ENCODE measurements around the gene ATG4C. TPM values are rescaled to one million over a fixed set of nuclear protein-coding genes. Genes with fewer than 3 reads are reported as not detected.

ATG4C gene
- total RNA-seq, 2 donors from 2014 or later = 5.6 to 11.8 TPM

GRCh38 chr1:62869217-62869754 is 85.4 kb downstream of the ATG4C start:
- Histone ChIP-seq H3K4me3 (no peak overlapping the region), H3K9me3 (no peaks in the 10 kb centered on the region), H3K4me1 (replicated peaks) (no peaks in the 10 kb centered on the region), H3K27ac (no peak overlapping the region), H3K27me3 (replicated peaks; ENCODE audit: insufficient read depth) (no peaks in the 10 kb centered on the region), H3K36me3 (no peaks in the 10 kb centered on the region)
- intact Hi-C loops (cut with DNase I) = no loop called here
- DNase-seq (ENCODE audit: low spot score) = no peak
- no peak for TF ChIP-seq POLR2AphosphoS5 (IDR thresholded peaks at IDR 0.05)
- TF ChIP-seq CTCF (IDR thresholded peaks at IDR 0.05) = no peak
- TF ChIP-seq POLR2A (IDR thresholded peaks at IDR 0.05) = no peak
- 93% methylated on average over 3 of the region's 3 CpGs for WGBS

GRCh38 chr1:62870148-62870547 is 86.2 kb downstream of the ATG4C start:
- intact Hi-C loops (cut with DNase I) = no loop called here
- Histone ChIP-seq H3K36me3 (no peaks in the 10 kb centered on the region), H3K4me1 (replicated peaks) (no peaks in the 10 kb centered on the region), H3K27me3 (replicated peaks; ENCODE audit: insufficient read depth) (no peaks in the 10 kb centered on the region), H3K27ac (no peak overlapping the region), H3K9me3 (no peaks in the 10 kb centered on the region), H3K4me3 (no peak overlapping the region)
- no peak for TF ChIP-seq CTCF (IDR thresholded peaks at IDR 0.05)
- DNase-seq (ENCODE audit: low spot score) = no peak
- 98% methylated on average over 1 of the region's 1 CpG for WGBS

- Histone ChIP-seq H3K9me3 (no peaks in the 10 kb centered on the region), H3K27ac (no peak overlapping the region), H3K4me1 (replicated peaks) (no peaks in the 10 kb centered on the region), H3K36me3 (no peaks in the 10 kb centered on the region), H3K4me3 (no peak overlapping the region), H3K27me3 (replicated peaks; ENCODE audit: insufficient read depth) (no peaks in the 10 kb centered on the region)
- WGBS = 40% methylated on average over 3 of the region's 3 CpGs
- DNase-seq (ENCODE audit: low spot score) = no peak
- intact Hi-C loops (cut with DNase I) = no loop called here
- no peak for TF ChIP-seq CTCF (IDR thresholded peaks at IDR 0.05)
- no peak for TF ChIP-seq POLR2AphosphoS5 (IDR thresholded peaks at IDR 0.05)
- TF ChIP-seq POLR2A (IDR thresholded peaks at IDR 0.05) = no peak
Observed at GRCh38 chr1:62875676-62876075, 91.7 kb downstream of the ATG4C start.

GRCh38 chr1:62876535-62876934 is 92.6 kb downstream of the ATG4C start:
- Histone ChIP-seq H3K9me3 (no peaks in the 10 kb centered on the region), H3K27me3 (replicated peaks; ENCODE audit: insufficient read depth) (no peaks in the 10 kb centered on the region), H3K4me1 (replicated peaks) (no peaks in the 10 kb centered on the region), H3K4me3 (no peak overlapping the region), H3K36me3 (no peaks in the 10 kb centered on the region), H3K27ac (no peak overlapping the region)
- intact Hi-C loops (cut with DNase I) = no loop called here
- TF ChIP-seq POLR2AphosphoS5 (IDR thresholded peaks at IDR 0.05) (no peak), POLR2A (IDR thresholded peaks at IDR 0.05) (no peak), CTCF (IDR thresholded peaks at IDR 0.05) (no peak)
- no peak for DNase-seq (ENCODE audit: low spot score)
- 74% methylated on average over 3 of the region's 3 CpGs for WGBS

GRCh38 chr1:62877579-62877978 is 93.6 kb downstream of the ATG4C start:
- intact Hi-C loops (cut with DNase I) = no loop called here
- H3K36me3 ChIP-seq = no peaks in the 10 kb centered on the region
- TF ChIP-seq CTCF (IDR thresholded peaks at IDR 0.05) (no peak), POLR2A (IDR thresholded peaks at IDR 0.05) (no peak), POLR2AphosphoS5 (IDR thresholded peaks at IDR 0.05) (no peak)
- H3K4me1 ChIP-seq (replicated peaks) = no peaks in the 10 kb centered on the region
- H3K4me3 ChIP-seq = no peak overlapping the region
- no peak overlapping the region for H3K27ac ChIP-seq
- H3K27me3 ChIP-seq (replicated peaks; ENCODE audit: insufficient read depth) = no peaks in the 10 kb centered on the region
- DNase-seq (ENCODE audit: low spot score) = no peak
- 89% methylated on average over 2 of the region's 2 CpGs for WGBS
- no peaks in the 10 kb centered on the region for H3K9me3 ChIP-seq

All from prostate gland (tissue), 2 donors.